WTC11 (cell line): ENCODE results near the gene QSOX2. TPM values are rescaled to one million over a fixed set of nuclear protein-coding genes. Genes with fewer than 3 reads are reported as not detected.

ENCODE experiments used
- ATAC-seq: fragments of 200-7000 bp; cut with Tn5 transposase; 2 replicates; pipeline ENCODE4 v1.10.0; 2021; ENCODE audit warnings: mild to moderate bottlenecking, moderate library complexity
- CTCF ChIA-PET: fragments of 300-600 bp; sonication (Branson Sonifier 250); formaldehyde crosslinking; loops from one replicate; lab custom pipeline; 2021; ENCODE audit warnings: antibody characterized with exemption; lab: Charles Lee
- POLR2A ChIA-PET: fragments of 350-600 bp; sonication (Branson Sonifier 250); formaldehyde crosslinking; loops from one replicate; lab custom pipeline; 2021; ENCODE audit warnings: antibody characterized with exemption; lab: Charles Lee
- DNase-seq: peaks from one replicate; pipeline ENCODE4 v3.0.0; 2021; ENCODE audit warnings: low spot score
- H3K27ac Mint-ChIP-seq: 2 replicates; pipeline ENCODE4 v1.8.0; 2021; ENCODE audit warnings: mixed read lengths
- H3K27me3 Mint-ChIP-seq: 2 replicates; pipeline ENCODE4 v1.8.0; 2021; ENCODE audit warnings: low read depth, mild to moderate bottlenecking, moderate library complexity, mixed read lengths
- H3K36me3 Mint-ChIP-seq: 2 replicates; pipeline ENCODE4 v1.8.0; 2021; ENCODE audit warnings: mixed read lengths
- H3K4me1 Mint-ChIP-seq: 2 replicates; pipeline ENCODE4 v1.8.0; 2022; ENCODE audit warnings: mixed read lengths
- H3K4me3 Mint-ChIP-seq: 2 replicates; pipeline ENCODE4 v1.8.0; 2021; ENCODE audit warnings: mild to moderate bottlenecking, moderate library complexity, mixed read lengths
- H3K9me3 Mint-ChIP-seq: 2 replicates; pipeline ENCODE4 v1.8.0; 2021; ENCODE audit warnings: mixed read lengths
- CBFB ChIP-seq: sonication (generic); formaldehyde crosslinking; IDR thresholded peaks from 2 replicates; pipeline ENCODE4 v1.8.1; 2022; ENCODE audit warnings: mild to moderate bottlenecking, low read depth, missing genetic modification reagents
- E2F4 ChIP-seq: sonication (generic); formaldehyde crosslinking; IDR thresholded peaks from 2 replicates; pipeline ENCODE4 v1.8.1; 2022; ENCODE audit warnings: low read depth, mild to moderate bottlenecking, moderate library complexity, missing genetic modification reagents, borderline replicate concordance
- E2F5 ChIP-seq: sonication (generic); formaldehyde crosslinking; IDR thresholded peaks from 2 replicates; pipeline ENCODE4 v1.8.1; 2022; ENCODE audit warnings: mild to moderate bottlenecking, moderate library complexity, missing genetic modification reagents
- ESRRA ChIP-seq: sonication (generic); formaldehyde crosslinking; IDR thresholded peaks from 2 replicates; pipeline ENCODE4 v1.8.1; 2022; ENCODE audit warnings: mild to moderate bottlenecking, missing genetic modification reagents, borderline replicate concordance
- FOXP4 ChIP-seq: sonication (generic); formaldehyde crosslinking; IDR thresholded peaks from 2 replicates; pipeline ENCODE4 v1.8.0; 2022; ENCODE audit warnings: mild to moderate bottlenecking, missing genetic modification reagents
- GABPB1 ChIP-seq: sonication (generic); formaldehyde crosslinking; IDR thresholded peaks from 2 replicates; pipeline ENCODE4 v1.8.1; 2023; ENCODE audit warnings: mild to moderate bottlenecking, missing genetic modification reagents
- HMGXB4 ChIP-seq: sonication (generic); formaldehyde crosslinking; IDR thresholded peaks from 2 replicates; pipeline ENCODE4 v1.8.1; 2023; ENCODE audit warnings: mild to moderate bottlenecking, moderate library complexity, missing genetic modification reagents
- JUN ChIP-seq: sonication (generic); formaldehyde crosslinking; IDR thresholded peaks from 2 replicates; pipeline ENCODE4 v1.8.0; 2023; ENCODE audit warnings: mild to moderate bottlenecking, missing genetic modification reagents
- NFATC4 ChIP-seq: fragments of 250-450 bp; sonication (Bioruptor Pico); IDR thresholded peaks from 2 replicates; pipeline ENCODE4 v1.9.0; 2021; ENCODE audit warnings: mild to moderate bottlenecking
- NFYB ChIP-seq: sonication (generic); formaldehyde crosslinking; conservative IDR thresholded peaks from 2 replicates; pipeline ENCODE4 v1.8.0; 2022; ENCODE audit warnings: low read depth, missing genetic modification reagents
- NR2C2 ChIP-seq: sonication (generic); formaldehyde crosslinking; IDR thresholded peaks from 2 replicates; pipeline ENCODE4 v1.8.0; 2022; ENCODE audit warnings: mild to moderate bottlenecking, missing genetic modification reagents
- OVOL2 ChIP-seq: fragments of 250-450 bp; sonication (Bioruptor Pico); IDR thresholded peaks from 2 replicates; pipeline ENCODE4 v1.9.0; 2021; ENCODE audit warnings: mild to moderate bottlenecking, borderline replicate concordance
- SMAD3 ChIP-seq: sonication (generic); formaldehyde crosslinking; IDR thresholded peaks from 2 replicates; pipeline ENCODE4 v1.8.0; 2022; ENCODE audit warnings: missing genetic modification reagents, mild to moderate bottlenecking, borderline replicate concordance
- TEAD1 ChIP-seq: sonication (generic); formaldehyde crosslinking; IDR thresholded peaks from 2 replicates; pipeline ENCODE4 v1.8.0; 2022; ENCODE audit warnings: mild to moderate bottlenecking, missing genetic modification reagents
- TP53 ChIP-seq: sonication (generic); formaldehyde crosslinking; IDR thresholded peaks from 2 replicates; pipeline ENCODE4 v1.8.1; 2023; ENCODE audit warnings: mild to moderate bottlenecking, missing genetic modification reagents
- USF2 ChIP-seq: sonication (generic); formaldehyde crosslinking; IDR thresholded peaks from 2 replicates; pipeline ENCODE4 v1.8.1; 2023; ENCODE audit warnings: mild to moderate bottlenecking, missing genetic modification reagents, moderate library complexity
- ZNF121 ChIP-seq: sonication (generic); formaldehyde crosslinking; IDR thresholded peaks from 2 replicates; pipeline ENCODE4 v1.8.0; 2023; ENCODE audit warnings: missing genetic modification reagents
- ZNF138 ChIP-seq: sonication (generic); formaldehyde crosslinking; conservative IDR thresholded peaks from 2 replicates; pipeline ENCODE4 v1.8.1; 2022; ENCODE audit warnings: mild to moderate bottlenecking, moderate library complexity, missing genetic modification reagents
- total RNA-seq: library from RNA; stranded (reverse); gene quantifications from 3 replicates; pipeline ENCODE4 v1.2.3, GENCODE V29; 2021
- TF ChIP-seq, protein P1 (sequence below): sonication (generic); formaldehyde crosslinking; IDR thresholded peaks from 2 replicates; pipeline ENCODE4 v1.8.0; 2022; ENCODE audit warnings: mild to moderate bottlenecking, missing genetic modification reagents
- TF ChIP-seq, protein P2 (sequence below): fragments of 250-450 bp; sonication (Bioruptor Pico); IDR thresholded peaks from 2 replicates; pipeline ENCODE4 v1.9.0; 2021; ENCODE audit warnings: moderate library complexity, mild to moderate bottlenecking, inconsistent platforms, borderline replicate concordance

The QSOX2 gene
- total RNA-seq, 1 experiment from 2014 or later: 33.2 TPM

- ChIA-PET CTCF (no interaction called here), POLR2A (no interaction called here)
- ATAC-seq (no peak), DNase-seq (no peak)
- no peak for TF ChIP-seq NFYB (CRISPR knock-in tag)
- TF ChIP-seq, protein P1, sequence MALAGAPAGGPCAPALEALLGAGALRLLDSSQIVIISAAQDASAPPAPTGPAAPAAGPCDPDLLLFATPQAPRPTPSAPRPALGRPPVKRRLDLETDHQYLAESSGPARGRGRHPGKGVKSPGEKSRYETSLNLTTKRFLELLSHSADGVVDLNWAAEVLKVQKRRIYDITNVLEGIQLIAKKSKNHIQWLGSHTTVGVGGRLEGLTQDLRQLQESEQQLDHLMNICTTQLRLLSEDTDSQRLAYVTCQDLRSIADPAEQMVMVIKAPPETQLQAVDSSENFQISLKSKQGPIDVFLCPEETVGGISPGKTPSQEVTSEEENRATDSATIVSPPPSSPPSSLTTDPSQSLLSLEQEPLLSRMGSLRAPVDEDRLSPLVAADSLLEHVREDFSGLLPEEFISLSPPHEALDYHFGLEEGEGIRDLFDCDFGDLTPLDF (CRISPR knock-in tag): no peak
- TF ChIP-seq, protein P2, sequence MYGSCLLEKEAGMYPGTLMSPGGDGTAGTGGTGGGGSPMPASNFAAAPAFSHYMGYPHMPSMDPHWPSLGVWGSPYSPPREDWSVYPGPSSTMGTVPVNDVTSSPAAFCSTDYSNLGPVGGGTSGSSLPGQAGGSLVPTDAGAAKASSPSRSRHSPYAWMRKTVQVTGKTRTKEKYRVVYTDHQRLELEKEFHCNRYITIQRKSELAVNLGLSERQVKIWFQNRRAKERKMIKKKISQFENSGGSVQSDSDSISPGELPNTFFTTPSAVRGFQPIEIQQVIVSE (CRISPR knock-in tag): no peak
- TF ChIP-seq ESRRA (CRISPR knock-in tag): no peak
- no peak for TF ChIP-seq USF2 (CRISPR knock-in tag)
- no peak for TF ChIP-seq NFATC4 (CRISPR knock-in tag)
- no peak for TF ChIP-seq ZNF138 (CRISPR knock-in tag)
- TF ChIP-seq CBFB (CRISPR knock-in tag): no peak
- TF ChIP-seq OVOL2: no peak
- no peak for TF ChIP-seq E2F4 (CRISPR knock-in tag)
- H3K9me3 Mint-ChIP-seq: peaks cover 12% of the 10 kb centered on the region
- H3K27me3 Mint-ChIP-seq: peaks cover under 1% of the 10 kb centered on the region; the same call in 1 of the 2 replicates
- peaks cover 2% of the 10 kb centered on the region; the same call in 1 of the 2 replicates for H3K36me3 Mint-ChIP-seq
- H3K4me1 Mint-ChIP-seq: no peaks in the 10 kb centered on the region
- no peak overlapping the region for H3K4me3 Mint-ChIP-seq
- H3K27ac Mint-ChIP-seq: no peak overlapping the region
These were observed 82.3 kb downstream of the QSOX2 start for GRCh38 chr9:136163248-136163850.

- Mint-ChIP-seq H3K9me3 (peaks cover 12% of the 10 kb centered on the region), H3K27me3 (no peaks in the 10 kb centered on the region; the same call in 1 of the 2 replicates), H3K36me3 (peaks cover 2% of the 10 kb centered on the region; the same call in 1 of the 2 replicates), H3K27ac (no peak overlapping the region), H3K4me3 (no peak overlapping the region), H3K4me1 (no peaks in the 10 kb centered on the region)
- POLR2A ChIA-PET: no interaction called here
- CTCF ChIA-PET: interaction anchor here (0.9 to 3.4 kb wide), 2 partner anchors 10 to 38 kb away, joined by 3 to 25 read pairs; no protein-coding TSS in a partner anchor
- TF ChIP-seq CBFB (CRISPR knock-in tag): no peak
- TF ChIP-seq HMGXB4: no peak
- TF ChIP-seq GABPB1 (CRISPR knock-in tag): no peak
- no peak for TF ChIP-seq E2F5 (CRISPR knock-in tag)
- TF ChIP-seq ZNF121: no peak
- TF ChIP-seq TEAD1 (CRISPR knock-in tag): no peak
- TF ChIP-seq SMAD3 (CRISPR knock-in tag): no peak
- TF ChIP-seq FOXP4: no peak
- no peak for TF ChIP-seq NR2C2
- TF ChIP-seq TP53 (CRISPR knock-in tag): no peak
- TF ChIP-seq JUN: no peak
- peak; percentile 8 for DNase-seq
- no peak for ATAC-seq
These were observed 84.5 kb downstream of the QSOX2 start for GRCh38 chr9:136160995-136161610.
